Panc1 (cell line): ENCODE data around the gene ZFP37.

Experiments
- POLR2AphosphoS5 ChIP-seq: IDR thresholded peaks from 2 replicates; pipeline ENCODE4 v1.6.1; 2012; ENCODE audit warnings: mild to moderate bottlenecking, low read depth, low read length, moderate library complexity
- TF ChIP-seq, protein P1 (sequence below): fragments of 450-650 bp; IDR thresholded peaks from 2 replicates; pipeline ENCODE4 v1.5.1; 2017; ENCODE audit warnings: mild to moderate bottlenecking
- TF ChIP-seq, protein P2 (sequence below), 2 experiments: IDR thresholded peaks; 2 replicates each; pipeline ENCODE4 v1.6.1; 2011 to 2012; ENCODE audit warnings: low read depth in 2 of 2, control low read depth in 1 of 2, low read length in 1 of 2, mild to moderate bottlenecking in 1 of 2, moderate library complexity in 1 of 2; ENCODE audit not compliant: insufficient read depth in 1 of 2

DNA sequence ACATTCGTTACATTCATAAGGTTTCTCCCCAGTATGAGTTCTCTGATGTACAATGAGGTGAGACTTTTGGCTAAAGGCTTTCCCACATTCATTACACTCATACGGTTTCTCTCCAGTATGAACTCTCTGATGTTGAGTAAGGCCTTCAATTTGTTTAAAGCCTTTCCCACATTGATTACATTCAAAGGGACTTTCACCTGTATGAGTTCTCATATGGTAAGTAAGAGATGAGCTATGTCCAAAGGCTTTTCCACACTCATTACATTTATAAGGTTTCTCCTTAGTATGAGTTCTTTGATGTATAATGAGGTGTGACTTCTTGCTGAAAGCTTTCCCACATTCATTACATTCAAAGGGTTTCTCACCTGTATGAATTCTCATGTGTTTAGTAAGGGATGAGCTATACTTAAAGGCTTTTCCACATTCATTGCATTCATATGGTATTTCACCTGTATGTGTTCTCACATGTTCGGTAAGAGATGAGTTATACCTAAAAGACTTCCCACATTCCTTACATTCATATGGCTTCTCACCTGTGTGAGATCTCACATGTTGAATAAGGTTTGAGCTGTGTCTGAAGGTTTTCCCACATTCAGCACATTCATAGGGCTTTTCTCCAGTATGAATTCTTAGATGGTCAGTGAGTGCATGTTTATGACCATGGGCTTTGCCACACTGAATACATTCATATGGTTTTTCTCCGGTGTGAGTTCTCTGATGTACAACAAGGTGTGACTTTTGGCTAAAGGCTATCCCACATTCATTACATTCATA, 13.5 kb downstream of the ZFP37 start:
- TF ChIP-seq, protein P1, sequence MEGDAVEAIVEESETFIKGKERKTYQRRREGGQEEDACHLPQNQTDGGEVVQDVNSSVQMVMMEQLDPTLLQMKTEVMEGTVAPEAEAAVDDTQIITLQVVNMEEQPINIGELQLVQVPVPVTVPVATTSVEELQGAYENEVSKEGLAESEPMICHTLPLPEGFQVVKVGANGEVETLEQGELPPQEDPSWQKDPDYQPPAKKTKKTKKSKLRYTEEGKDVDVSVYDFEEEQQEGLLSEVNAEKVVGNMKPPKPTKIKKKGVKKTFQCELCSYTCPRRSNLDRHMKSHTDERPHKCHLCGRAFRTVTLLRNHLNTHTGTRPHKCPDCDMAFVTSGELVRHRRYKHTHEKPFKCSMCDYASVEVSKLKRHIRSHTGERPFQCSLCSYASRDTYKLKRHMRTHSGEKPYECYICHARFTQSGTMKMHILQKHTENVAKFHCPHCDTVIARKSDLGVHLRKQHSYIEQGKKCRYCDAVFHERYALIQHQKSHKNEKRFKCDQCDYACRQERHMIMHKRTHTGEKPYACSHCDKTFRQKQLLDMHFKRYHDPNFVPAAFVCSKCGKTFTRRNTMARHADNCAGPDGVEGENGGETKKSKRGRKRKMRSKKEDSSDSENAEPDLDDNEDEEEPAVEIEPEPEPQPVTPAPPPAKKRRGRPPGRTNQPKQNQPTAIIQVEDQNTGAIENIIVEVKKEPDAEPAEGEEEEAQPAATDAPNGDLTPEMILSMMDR = no peak
- TF ChIP-seq POLR2AphosphoS5 = no peak
- TF ChIP-seq, protein P2, sequence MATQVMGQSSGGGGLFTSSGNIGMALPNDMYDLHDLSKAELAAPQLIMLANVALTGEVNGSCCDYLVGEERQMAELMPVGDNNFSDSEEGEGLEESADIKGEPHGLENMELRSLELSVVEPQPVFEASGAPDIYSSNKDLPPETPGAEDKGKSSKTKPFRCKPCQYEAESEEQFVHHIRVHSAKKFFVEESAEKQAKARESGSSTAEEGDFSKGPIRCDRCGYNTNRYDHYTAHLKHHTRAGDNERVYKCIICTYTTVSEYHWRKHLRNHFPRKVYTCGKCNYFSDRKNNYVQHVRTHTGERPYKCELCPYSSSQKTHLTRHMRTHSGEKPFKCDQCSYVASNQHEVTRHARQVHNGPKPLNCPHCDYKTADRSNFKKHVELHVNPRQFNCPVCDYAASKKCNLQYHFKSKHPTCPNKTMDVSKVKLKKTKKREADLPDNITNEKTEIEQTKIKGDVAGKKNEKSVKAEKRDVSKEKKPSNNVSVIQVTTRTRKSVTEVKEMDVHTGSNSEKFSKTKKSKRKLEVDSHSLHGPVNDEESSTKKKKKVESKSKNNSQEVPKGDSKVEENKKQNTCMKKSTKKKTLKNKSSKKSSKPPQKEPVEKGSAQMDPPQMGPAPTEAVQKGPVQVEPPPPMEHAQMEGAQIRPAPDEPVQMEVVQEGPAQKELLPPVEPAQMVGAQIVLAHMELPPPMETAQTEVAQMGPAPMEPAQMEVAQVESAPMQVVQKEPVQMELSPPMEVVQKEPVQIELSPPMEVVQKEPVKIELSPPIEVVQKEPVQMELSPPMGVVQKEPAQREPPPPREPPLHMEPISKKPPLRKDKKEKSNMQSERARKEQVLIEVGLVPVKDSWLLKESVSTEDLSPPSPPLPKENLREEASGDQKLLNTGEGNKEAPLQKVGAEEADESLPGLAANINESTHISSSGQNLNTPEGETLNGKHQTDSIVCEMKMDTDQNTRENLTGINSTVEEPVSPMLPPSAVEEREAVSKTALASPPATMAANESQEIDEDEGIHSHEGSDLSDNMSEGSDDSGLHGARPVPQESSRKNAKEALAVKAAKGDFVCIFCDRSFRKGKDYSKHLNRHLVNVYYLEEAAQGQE (IDR thresholded peaks at IDR 0.05; ENCODE audit: insufficient read depth in 1 of 2, low read depth in 2 of 2, low read length in 1 of 2) = no peak
